Body of pancreas (tissue), 4 donors: ENCODE results near the gene DGKE.

ENCODE experiments used
- CTCF ChIP-seq, 7 experiments: fragments of 450-650 bp in 4 of 7; fragments of 200-600 bp in 3 of 7; sonication (generic) in 3 of 7; IDR thresholded peaks; one replicate each; pipeline ENCODE4 v1.5.1; 2016 to 2019; ENCODE audit warnings: antibody characterized with exemption in 7 of 7
- POLR2A ChIP-seq, 3 donors: fragments of 450-650 bp; IDR thresholded peaks; one replicate each; pipeline ENCODE4 v1.6.1; 2016; ENCODE audit warnings: antibody characterized with exemption in 3 of 3, mild to moderate bottlenecking in 2 of 3

- TF ChIP-seq CTCF (IDR thresholded peaks at IDR 0.05) (no peak), POLR2A (IDR thresholded peaks at IDR 0.05) (no peak)
Measured at GRCh38 chr17:56870081-56870651, 36.2 kb downstream of the DGKE start.
